GM12801 (cell line): ENCODE measurements around the gene PRRC2B.

Source experiments
- TF ChIP-seq, protein P1 (sequence below): IDR thresholded peaks from one replicate; pipeline ENCODE4 v1.5.1; 2011; ENCODE audit warnings: control low read depth; ENCODE audit not compliant: insufficient read length; ENCODE audit errors: extremely low read depth

The PRRC2B gene

DNA sequence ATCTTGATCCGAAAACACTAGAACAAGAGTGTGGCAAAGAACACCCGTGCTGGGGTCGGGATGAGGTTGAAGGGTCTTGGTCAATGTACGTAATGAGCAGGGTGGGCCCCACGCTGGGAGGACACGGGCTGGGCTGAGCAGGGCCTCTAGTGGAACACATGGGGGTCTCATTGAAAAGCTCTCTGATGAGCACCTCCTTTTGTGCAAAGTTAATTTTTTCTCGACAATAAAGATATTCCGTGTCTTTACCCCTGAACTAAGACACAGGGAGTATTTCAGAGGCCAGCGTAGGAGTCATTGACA is 129.2 kb downstream of the PRRC2B start:
- TF ChIP-seq, protein P1, sequence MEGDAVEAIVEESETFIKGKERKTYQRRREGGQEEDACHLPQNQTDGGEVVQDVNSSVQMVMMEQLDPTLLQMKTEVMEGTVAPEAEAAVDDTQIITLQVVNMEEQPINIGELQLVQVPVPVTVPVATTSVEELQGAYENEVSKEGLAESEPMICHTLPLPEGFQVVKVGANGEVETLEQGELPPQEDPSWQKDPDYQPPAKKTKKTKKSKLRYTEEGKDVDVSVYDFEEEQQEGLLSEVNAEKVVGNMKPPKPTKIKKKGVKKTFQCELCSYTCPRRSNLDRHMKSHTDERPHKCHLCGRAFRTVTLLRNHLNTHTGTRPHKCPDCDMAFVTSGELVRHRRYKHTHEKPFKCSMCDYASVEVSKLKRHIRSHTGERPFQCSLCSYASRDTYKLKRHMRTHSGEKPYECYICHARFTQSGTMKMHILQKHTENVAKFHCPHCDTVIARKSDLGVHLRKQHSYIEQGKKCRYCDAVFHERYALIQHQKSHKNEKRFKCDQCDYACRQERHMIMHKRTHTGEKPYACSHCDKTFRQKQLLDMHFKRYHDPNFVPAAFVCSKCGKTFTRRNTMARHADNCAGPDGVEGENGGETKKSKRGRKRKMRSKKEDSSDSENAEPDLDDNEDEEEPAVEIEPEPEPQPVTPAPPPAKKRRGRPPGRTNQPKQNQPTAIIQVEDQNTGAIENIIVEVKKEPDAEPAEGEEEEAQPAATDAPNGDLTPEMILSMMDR, result no peak

DNA sequence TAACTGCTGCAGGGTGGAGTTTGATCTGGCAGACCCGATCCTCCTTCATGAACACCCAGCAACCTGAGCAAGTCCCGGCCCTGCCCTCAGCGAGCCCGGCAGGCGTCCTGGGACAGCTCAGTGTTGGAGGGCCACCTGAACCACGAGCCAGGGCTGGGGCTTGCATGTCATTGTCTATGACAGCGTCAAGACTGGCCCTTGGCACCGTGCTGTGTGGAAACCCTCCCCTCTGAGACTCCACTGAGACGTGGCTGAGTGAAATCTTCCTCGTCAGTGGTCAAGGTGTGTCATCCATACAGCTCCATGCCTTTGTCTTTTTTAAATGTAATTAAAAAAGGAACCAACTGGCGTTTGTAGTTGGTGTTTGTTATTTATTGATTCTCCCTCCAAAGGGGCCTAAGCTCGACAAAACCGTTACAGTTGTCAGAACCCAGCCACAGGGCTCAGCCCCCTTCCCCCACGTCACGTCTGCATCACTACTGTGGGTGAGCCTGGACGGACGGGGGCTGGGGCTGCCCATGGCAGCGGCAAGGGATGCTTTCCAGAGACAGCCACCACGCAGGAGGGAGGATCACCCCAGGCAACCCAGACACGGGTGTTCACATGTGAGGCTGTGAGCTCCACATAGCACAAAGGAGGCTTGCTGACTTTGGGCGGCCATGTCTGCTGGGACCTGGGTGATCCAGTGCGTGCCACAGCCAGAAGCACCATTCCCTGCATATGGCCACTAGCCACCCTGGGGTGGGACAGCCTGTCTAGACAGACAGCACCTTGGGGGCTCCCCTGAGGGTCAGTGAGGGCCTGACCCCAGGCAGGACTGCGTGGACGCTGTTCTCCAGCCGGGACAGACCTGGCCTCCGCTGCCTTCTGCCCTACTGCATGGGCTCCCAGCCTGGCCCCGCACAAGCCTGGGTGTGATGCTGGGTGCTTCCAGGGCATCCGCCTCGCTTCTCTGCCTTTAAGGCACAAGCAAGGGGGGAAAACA is 129.9 kb downstream of the PRRC2B start:
- TF ChIP-seq, protein P1, result no peak

DNA sequence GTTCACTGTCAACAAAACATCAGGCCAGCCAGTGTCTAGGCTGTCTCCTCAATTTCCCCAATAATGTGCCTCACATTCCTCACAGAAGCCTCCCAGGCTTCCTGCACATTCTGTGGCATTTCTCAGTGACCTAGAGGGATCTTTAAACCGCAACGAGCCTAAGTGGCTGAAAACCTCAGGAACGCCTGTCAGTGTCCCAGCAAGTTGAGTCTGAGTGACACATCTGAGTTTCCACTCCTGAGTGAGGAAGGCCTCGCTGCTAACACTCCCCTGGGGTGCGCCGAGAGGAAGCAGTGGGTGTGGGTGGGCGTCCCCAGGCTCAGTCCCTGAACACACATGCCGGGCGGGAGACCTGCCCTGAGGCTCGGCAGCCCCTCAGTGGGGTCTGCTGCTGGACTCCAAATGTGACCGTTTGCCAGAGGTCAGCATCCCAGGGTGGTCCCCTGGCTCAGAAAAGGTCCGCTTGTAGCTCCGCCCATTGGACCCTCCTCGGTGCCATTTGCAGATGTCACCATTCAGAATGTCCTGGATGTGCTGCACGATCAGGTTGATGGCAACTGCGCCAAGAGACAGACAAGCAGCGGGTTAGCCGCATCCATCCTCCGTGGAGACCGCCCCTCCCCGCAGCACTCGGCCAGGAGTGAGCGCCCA is 130.9 kb downstream of the PRRC2B start:
- TF ChIP-seq, protein P1, result no peak

GRCh38 chr9:131525643-131526565 is 132.0 kb downstream of the PRRC2B start:
- TF ChIP-seq, protein P1, result no peak

DNA sequence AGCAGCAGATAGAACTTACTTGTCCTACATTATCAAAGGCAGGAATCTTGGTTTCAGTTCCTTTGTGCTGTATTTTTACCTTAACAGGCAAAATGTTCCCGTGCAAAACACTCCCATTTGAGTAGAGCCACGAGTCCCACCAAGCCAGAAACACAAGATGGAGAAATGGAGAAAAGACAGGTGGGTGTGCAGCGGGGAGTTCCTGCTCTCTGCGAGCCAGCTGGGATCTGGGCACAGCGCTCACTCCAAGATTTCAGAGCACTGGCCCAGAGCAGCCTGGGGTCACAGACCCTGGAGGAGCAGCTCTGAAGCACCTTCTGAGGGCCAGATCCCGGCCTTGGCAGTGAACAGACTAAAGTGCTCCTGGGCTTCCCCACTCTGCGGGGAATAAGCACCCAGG is 134.3 kb downstream of the PRRC2B start:
- TF ChIP-seq, protein P1, result no peak

- TF ChIP-seq, protein P1, result no peak
Observed at GRCh38 chr9:131528886-131529505, 135.1 kb downstream of the PRRC2B start.
